ENCODE measurements around the gene CDH4.

Gene CDH4

GRCh38 chr20:61819921-61820825 is 568.1 kb downstream of the CDH4 start:
- Histone ChIP-seq H4K8ac (ENCODE audit: low read depth, low read length) (no peak overlapping the region), H3K27ac (ENCODE audit: low read depth, low read length) (no peak overlapping the region), H3K23ac (ENCODE audit: low read length) (no peak overlapping the region), H2AK5ac (ENCODE audit: low read length) (no peak overlapping the region), H3K27me3 (ENCODE audit: insufficient read depth, low read length, poor library complexity) (no peaks in the 10 kb centered on the region), H3K56ac (ENCODE audit: low read length) (no peak overlapping the region), H4K5ac (ENCODE audit: low read length) (no peak overlapping the region), H3K18ac (ENCODE audit: low read length) (no peak overlapping the region), H2BK5ac (ENCODE audit: low read length) (no peak overlapping the region), H3K4me2 (ENCODE audit: low read length) (no peak overlapping the region), H3K36me3 (ENCODE audit: control insufficient read depth, insufficient read depth, low read length) (no peaks in the 10 kb centered on the region), H3K9ac (ENCODE audit: low read length) (no peak overlapping the region), H3K79me1 (ENCODE audit: low read length) (no peaks in the 10 kb centered on the region), H2BK120ac (ENCODE audit: low read depth, low read length) (no peak overlapping the region), H3K4me3 (ENCODE audit: low read length) (no peak overlapping the region), H2BK15ac (replicated peaks; ENCODE audit: low read depth) (no peak overlapping the region), H3K4me1 (ENCODE audit: control insufficient read depth, low read depth, low read length) (no peaks in the 10 kb centered on the region), H3K4ac (ENCODE audit: low read depth, low read length) (no peak overlapping the region), H3K79me2 (ENCODE audit: control insufficient read depth, insufficient read depth, low read length) (no peaks in the 10 kb centered on the region)
- no peak for DNase-seq
- no CpG with 5 or more reads among the region's 27 CpGs for WGBS (ENCODE audit: extremely low coverage, insufficient coverage, low lambda C conversion rate)

DNA sequence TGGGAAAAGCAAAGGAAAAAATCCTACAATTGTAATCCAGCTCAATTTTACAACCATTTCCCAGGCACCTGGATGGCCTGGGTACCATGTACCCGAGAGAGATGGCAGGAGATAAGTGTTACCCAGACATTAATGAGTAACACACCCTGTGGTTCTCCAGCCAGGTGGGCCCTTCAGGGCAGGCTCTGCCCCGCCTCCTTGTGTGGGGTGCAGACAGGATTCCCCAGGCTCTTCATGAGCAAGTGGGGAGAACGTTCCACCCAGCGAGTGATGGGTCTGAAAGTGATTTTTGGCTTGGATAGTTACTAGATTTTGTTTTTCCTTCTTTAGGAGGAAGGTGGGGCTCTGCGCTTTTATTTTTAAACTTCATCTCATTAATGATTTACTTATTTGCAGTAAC is 569.7 kb downstream of the CDH4 start:
- Histone ChIP-seq H3K23ac (ENCODE audit: low read length) (no peak overlapping the region), H3K4me3 (ENCODE audit: low read length) (no peak overlapping the region), H3K27me3 (ENCODE audit: insufficient read depth, low read length, poor library complexity) (no peaks in the 10 kb centered on the region), H3K79me1 (ENCODE audit: low read length) (no peaks in the 10 kb centered on the region), H3K9ac (ENCODE audit: low read length) (no peak overlapping the region), H3K79me2 (ENCODE audit: control insufficient read depth, insufficient read depth, low read length) (no peaks in the 10 kb centered on the region), H3K27ac (ENCODE audit: low read depth, low read length) (no peak overlapping the region), H2AK5ac (ENCODE audit: low read length) (no peak overlapping the region), H3K56ac (ENCODE audit: low read length) (no peak overlapping the region), H2BK120ac (ENCODE audit: low read depth, low read length) (no peak overlapping the region), H2BK15ac (replicated peaks; ENCODE audit: low read depth) (no peak overlapping the region), H3K4me1 (ENCODE audit: control insufficient read depth, low read depth, low read length) (no peaks in the 10 kb centered on the region), H3K4ac (ENCODE audit: low read depth, low read length) (no peak overlapping the region), H3K18ac (ENCODE audit: low read length) (no peak overlapping the region), H3K36me3 (ENCODE audit: control insufficient read depth, insufficient read depth, low read length) (no peaks in the 10 kb centered on the region), H4K8ac (ENCODE audit: low read depth, low read length) (no peak overlapping the region), H3K4me2 (ENCODE audit: low read length) (no peak overlapping the region), H2BK5ac (ENCODE audit: low read length) (no peak overlapping the region), H4K5ac (ENCODE audit: low read length) (no peak overlapping the region)
- DNase-seq, result no peak
- no CpG with 5 or more reads among the region's 5 CpGs for WGBS (ENCODE audit: extremely low coverage, insufficient coverage, low lambda C conversion rate)

DNA sequence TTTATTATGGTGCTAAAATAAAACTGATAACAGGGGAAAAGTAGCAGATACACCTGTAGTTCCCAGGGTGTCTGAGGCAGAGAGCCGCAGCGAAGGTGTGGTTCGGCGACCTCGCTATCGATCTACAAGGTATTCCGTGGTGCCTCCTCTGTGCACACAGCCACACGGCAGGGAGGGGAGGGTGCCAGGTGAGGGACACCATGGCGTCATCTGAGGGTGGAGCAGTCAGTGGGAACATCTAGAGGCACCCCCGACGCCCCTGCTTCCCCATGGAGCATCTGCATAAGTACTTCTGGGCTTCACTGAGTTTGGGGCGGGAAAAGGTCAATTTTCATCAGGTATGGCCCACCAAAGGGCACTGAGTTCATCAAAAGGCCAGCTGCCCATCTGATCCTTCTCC is 570.3 kb downstream of the CDH4 start:
- no peak overlapping the region for H3K23ac ChIP-seq (ENCODE audit: low read length)
- H3K4me1 ChIP-seq (ENCODE audit: control insufficient read depth, low read depth, low read length), result no peaks in the 10 kb centered on the region
- no peaks in the 10 kb centered on the region for H3K27me3 ChIP-seq (ENCODE audit: insufficient read depth, low read length, poor library complexity)
- no peak overlapping the region for H3K56ac ChIP-seq (ENCODE audit: low read length)
- no peaks in the 10 kb centered on the region for H3K36me3 ChIP-seq (ENCODE audit: control insufficient read depth, insufficient read depth, low read length)
- no peak overlapping the region for H3K18ac ChIP-seq (ENCODE audit: low read length)
- no peak overlapping the region for H2BK120ac ChIP-seq (ENCODE audit: low read depth, low read length)
- H2BK5ac ChIP-seq (ENCODE audit: low read length), result no peak overlapping the region
- H3K79me1 ChIP-seq (ENCODE audit: low read length), result no peaks in the 10 kb centered on the region
- H2BK15ac ChIP-seq (replicated peaks; ENCODE audit: low read depth), result no peak overlapping the region
- H4K5ac ChIP-seq (ENCODE audit: low read length), result no peak overlapping the region
- H3K79me2 ChIP-seq (ENCODE audit: control insufficient read depth, insufficient read depth, low read length), result no peaks in the 10 kb centered on the region
- no peak overlapping the region for H3K9ac ChIP-seq (ENCODE audit: low read length)
- WGBS (ENCODE audit: extremely low coverage, insufficient coverage, low lambda C conversion rate), result no CpG with 5 or more reads among the region's 12 CpGs
- no peak overlapping the region for H4K8ac ChIP-seq (ENCODE audit: low read depth, low read length)
- no peak for DNase-seq
- no peak overlapping the region for H3K4ac ChIP-seq (ENCODE audit: low read depth, low read length)
- no peak overlapping the region for H3K27ac ChIP-seq (ENCODE audit: low read depth, low read length)
- no peak overlapping the region for H3K4me3 ChIP-seq (ENCODE audit: low read length)
- no peak overlapping the region for H3K4me2 ChIP-seq (ENCODE audit: low read length)
- no peak overlapping the region for H2AK5ac ChIP-seq (ENCODE audit: low read length)

- Histone ChIP-seq H3K4ac (ENCODE audit: low read depth, low read length) (no peak overlapping the region), H3K27me3 (ENCODE audit: insufficient read depth, low read length, poor library complexity) (no peaks in the 10 kb centered on the region), H2AK5ac (ENCODE audit: low read length) (no peak overlapping the region), H4K5ac (ENCODE audit: low read length) (no peak overlapping the region), H2BK15ac (replicated peaks; ENCODE audit: low read depth) (no peak overlapping the region), H3K56ac (ENCODE audit: low read length) (no peak overlapping the region), H3K23ac (ENCODE audit: low read length) (no peak overlapping the region), H2BK5ac (ENCODE audit: low read length) (no peak overlapping the region), H4K8ac (ENCODE audit: low read depth, low read length) (no peak overlapping the region), H3K79me1 (ENCODE audit: low read length) (no peaks in the 10 kb centered on the region), H3K4me2 (ENCODE audit: low read length) (no peak overlapping the region), H3K9ac (ENCODE audit: low read length) (no peak overlapping the region), H3K79me2 (ENCODE audit: control insufficient read depth, insufficient read depth, low read length) (no peaks in the 10 kb centered on the region), H2BK120ac (ENCODE audit: low read depth, low read length) (no peak overlapping the region), H3K36me3 (ENCODE audit: control insufficient read depth, insufficient read depth, low read length) (no peaks in the 10 kb centered on the region), H3K27ac (ENCODE audit: low read depth, low read length) (no peak overlapping the region), H3K4me3 (ENCODE audit: low read length) (no peak overlapping the region), H3K18ac (ENCODE audit: low read length) (no peak overlapping the region), H3K4me1 (ENCODE audit: control insufficient read depth, low read depth, low read length) (no peaks in the 10 kb centered on the region)
- WGBS (ENCODE audit: extremely low coverage, insufficient coverage, low lambda C conversion rate), result 71% methylated on average over 1 of the region's 2 CpGs
- no peak for DNase-seq
Observed at GRCh38 chr20:61823242-61823641, 571.2 kb downstream of the CDH4 start.

DNA sequence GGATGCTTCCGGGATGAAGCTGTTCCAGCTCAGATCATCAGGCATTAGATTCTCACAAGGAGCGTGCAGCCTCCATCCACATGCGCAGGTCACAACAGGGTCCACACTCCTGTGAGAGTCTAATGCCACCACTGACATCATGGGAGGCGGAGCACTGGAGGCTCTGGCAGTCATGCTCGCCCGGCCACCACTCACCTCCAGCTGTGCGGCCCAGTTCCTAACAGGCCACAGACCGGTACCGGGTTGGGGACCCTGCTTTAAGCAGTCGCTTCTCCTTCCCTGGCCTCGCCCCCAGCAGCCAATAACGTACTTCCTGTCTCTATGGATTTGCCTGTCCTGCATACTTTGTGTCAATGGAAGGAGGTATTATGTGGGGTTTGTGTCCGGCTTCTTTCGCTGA is 576.8 kb downstream of the CDH4 start:
- Histone ChIP-seq H2BK120ac (ENCODE audit: low read depth, low read length) (no peak overlapping the region), H3K56ac (ENCODE audit: low read length) (no peak overlapping the region), H3K36me3 (ENCODE audit: control insufficient read depth, insufficient read depth, low read length) (no peaks in the 10 kb centered on the region), H3K18ac (ENCODE audit: low read length) (no peak overlapping the region), H2BK5ac (ENCODE audit: low read length) (no peak overlapping the region), H4K5ac (ENCODE audit: low read length) (no peak overlapping the region), H3K4ac (ENCODE audit: low read depth, low read length) (no peak overlapping the region), H3K4me1 (ENCODE audit: control insufficient read depth, low read depth, low read length) (no peaks in the 10 kb centered on the region), H2AK5ac (ENCODE audit: low read length) (no peak overlapping the region), H4K8ac (ENCODE audit: low read depth, low read length) (no peak overlapping the region), H3K4me3 (ENCODE audit: low read length) (no peak overlapping the region), H3K9ac (ENCODE audit: low read length) (no peak overlapping the region), H3K4me2 (ENCODE audit: low read length) (no peak overlapping the region), H3K79me1 (ENCODE audit: low read length) (no peaks in the 10 kb centered on the region), H2BK15ac (replicated peaks; ENCODE audit: low read depth) (no peak overlapping the region), H3K79me2 (ENCODE audit: control insufficient read depth, insufficient read depth, low read length) (no peaks in the 10 kb centered on the region), H3K27ac (ENCODE audit: low read depth, low read length) (no peak overlapping the region), H3K23ac (ENCODE audit: low read length) (no peak overlapping the region), H3K27me3 (ENCODE audit: insufficient read depth, low read length, poor library complexity) (no peaks in the 10 kb centered on the region)
- DNase-seq, result no peak
- WGBS (ENCODE audit: extremely low coverage, insufficient coverage, low lambda C conversion rate), result no CpG with 5 or more reads among the region's 14 CpGs

- H3K9ac ChIP-seq (ENCODE audit: low read length), result no peak overlapping the region
- H2BK120ac ChIP-seq (ENCODE audit: low read depth, low read length), result no peak overlapping the region
- no peak overlapping the region for H3K18ac ChIP-seq (ENCODE audit: low read length)
- H3K4ac ChIP-seq (ENCODE audit: low read depth, low read length), result no peak overlapping the region
- no peak overlapping the region for H3K27ac ChIP-seq (ENCODE audit: low read depth, low read length)
- H3K56ac ChIP-seq (ENCODE audit: low read length), result no peak overlapping the region
- H3K79me1 ChIP-seq (ENCODE audit: low read length), result no peaks in the 10 kb centered on the region
- H3K4me2 ChIP-seq (ENCODE audit: low read length), result no peak overlapping the region
- no peak overlapping the region for H2BK5ac ChIP-seq (ENCODE audit: low read length)
- no peaks in the 10 kb centered on the region for H3K4me1 ChIP-seq (ENCODE audit: control insufficient read depth, low read depth, low read length)
- no peaks in the 10 kb centered on the region for H3K79me2 ChIP-seq (ENCODE audit: control insufficient read depth, insufficient read depth, low read length)
- H4K5ac ChIP-seq (ENCODE audit: low read length), result no peak overlapping the region
- no peak overlapping the region for H4K8ac ChIP-seq (ENCODE audit: low read depth, low read length)
- H2BK15ac ChIP-seq (replicated peaks; ENCODE audit: low read depth), result no peak overlapping the region
- WGBS (ENCODE audit: extremely low coverage, insufficient coverage, low lambda C conversion rate), result no CpG with 5 or more reads among the region's 17 CpGs
- no peak overlapping the region for H3K4me3 ChIP-seq (ENCODE audit: low read length)
- no peaks in the 10 kb centered on the region for H3K27me3 ChIP-seq (ENCODE audit: insufficient read depth, low read length, poor library complexity)
- H2AK5ac ChIP-seq (ENCODE audit: low read length), result no peak overlapping the region
- no peak overlapping the region for H3K23ac ChIP-seq (ENCODE audit: low read length)
- DNase-seq, result no peak
- H3K36me3 ChIP-seq (ENCODE audit: control insufficient read depth, insufficient read depth, low read length), result no peaks in the 10 kb centered on the region
Observed at GRCh38 chr20:61829526-61829925, 577.5 kb downstream of the CDH4 start.

Measured in mesendoderm (in vitro differentiated cells).